ENCODE results near the gene MATCAP1. TPM values are rescaled to one million over a fixed set of nuclear protein-coding genes. Genes with fewer than 3 reads are reported as not detected.

Gene MATCAP1
- polyA plus RNA-seq, 1 donor from 2014 or later: 323 TPM

DNA sequence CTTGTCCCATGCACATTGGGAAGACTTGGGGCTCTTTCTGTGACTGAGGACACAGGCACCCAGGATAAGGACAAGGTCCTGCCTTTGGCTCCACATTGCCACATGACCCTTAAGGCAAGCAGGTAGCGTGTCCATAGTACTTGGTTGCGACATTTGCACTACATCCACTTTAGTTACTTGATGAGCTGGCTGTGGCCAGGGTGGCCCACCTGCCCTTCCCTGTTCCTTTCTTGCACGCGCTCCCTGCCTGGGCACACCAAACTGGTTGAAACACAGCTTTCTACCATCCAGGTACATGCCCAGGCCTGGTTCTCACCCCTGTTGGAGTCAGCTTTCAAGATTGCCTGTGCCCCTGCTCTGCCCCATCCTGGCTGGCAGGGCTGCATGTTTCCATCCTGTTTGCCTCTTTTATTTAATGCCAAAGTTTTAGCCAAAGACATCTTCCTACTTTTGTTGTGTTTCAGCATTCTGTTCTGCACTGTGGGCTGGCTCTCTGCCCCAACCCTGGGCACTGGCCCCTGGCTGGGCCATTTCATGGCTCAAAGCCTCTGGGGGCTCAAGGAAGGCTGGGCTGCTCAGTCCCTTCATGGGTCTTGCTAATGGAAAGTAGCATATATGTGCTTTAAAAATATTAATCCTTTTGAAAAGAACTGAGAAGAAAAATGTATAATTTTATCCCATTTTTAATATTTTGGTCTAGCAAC lies 36.2 kb downstream of the MATCAP1 start:
- Histone ChIP-seq H3K9me2 (ENCODE audit: insufficient read depth, low read length) (no peaks in the 10 kb centered on the region), H3K9ac (ENCODE audit: low read length) (no peak overlapping the region), H3K9me3 (ENCODE audit: low read length) (peaks cover 3% of the 10 kb centered on the region), H2AFZ (ENCODE audit: low read depth, low read length) (no peak overlapping the region), H3K4me2 (ENCODE audit: low read length) (no peak overlapping the region), H3K36me3 (ENCODE audit: insufficient read depth, low read length) (peaks cover 4% of the 10 kb centered on the region), H3K27ac (ENCODE audit: low read length) (no peak overlapping the region), H3K79me2 (replicated peaks; ENCODE audit: insufficient read depth, low read length) (no peaks in the 10 kb centered on the region), H4K20me1 (ENCODE audit: insufficient read depth) (no peaks in the 10 kb centered on the region), H3F3A (ENCODE audit: insufficient read depth, low read length, poor library complexity, severe bottlenecking) (no peaks in the 10 kb centered on the region), H3K4me3 (ENCODE audit: low read length) (no peak overlapping the region), H3K27me3 (ENCODE audit: insufficient read depth, low read depth, low read length) (peaks cover 43% of the 10 kb centered on the region)
- no peak for TF ChIP-seq SMC3 (conservative IDR thresholded peaks at IDR 0.05; ENCODE audit: poor library complexity)
- TF ChIP-seq, protein P1, sequence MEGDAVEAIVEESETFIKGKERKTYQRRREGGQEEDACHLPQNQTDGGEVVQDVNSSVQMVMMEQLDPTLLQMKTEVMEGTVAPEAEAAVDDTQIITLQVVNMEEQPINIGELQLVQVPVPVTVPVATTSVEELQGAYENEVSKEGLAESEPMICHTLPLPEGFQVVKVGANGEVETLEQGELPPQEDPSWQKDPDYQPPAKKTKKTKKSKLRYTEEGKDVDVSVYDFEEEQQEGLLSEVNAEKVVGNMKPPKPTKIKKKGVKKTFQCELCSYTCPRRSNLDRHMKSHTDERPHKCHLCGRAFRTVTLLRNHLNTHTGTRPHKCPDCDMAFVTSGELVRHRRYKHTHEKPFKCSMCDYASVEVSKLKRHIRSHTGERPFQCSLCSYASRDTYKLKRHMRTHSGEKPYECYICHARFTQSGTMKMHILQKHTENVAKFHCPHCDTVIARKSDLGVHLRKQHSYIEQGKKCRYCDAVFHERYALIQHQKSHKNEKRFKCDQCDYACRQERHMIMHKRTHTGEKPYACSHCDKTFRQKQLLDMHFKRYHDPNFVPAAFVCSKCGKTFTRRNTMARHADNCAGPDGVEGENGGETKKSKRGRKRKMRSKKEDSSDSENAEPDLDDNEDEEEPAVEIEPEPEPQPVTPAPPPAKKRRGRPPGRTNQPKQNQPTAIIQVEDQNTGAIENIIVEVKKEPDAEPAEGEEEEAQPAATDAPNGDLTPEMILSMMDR (IDR thresholded peaks at IDR 0.05; ENCODE audit: poor library complexity, severe bottlenecking): no peak
- TF ChIP-seq, protein P2, sequence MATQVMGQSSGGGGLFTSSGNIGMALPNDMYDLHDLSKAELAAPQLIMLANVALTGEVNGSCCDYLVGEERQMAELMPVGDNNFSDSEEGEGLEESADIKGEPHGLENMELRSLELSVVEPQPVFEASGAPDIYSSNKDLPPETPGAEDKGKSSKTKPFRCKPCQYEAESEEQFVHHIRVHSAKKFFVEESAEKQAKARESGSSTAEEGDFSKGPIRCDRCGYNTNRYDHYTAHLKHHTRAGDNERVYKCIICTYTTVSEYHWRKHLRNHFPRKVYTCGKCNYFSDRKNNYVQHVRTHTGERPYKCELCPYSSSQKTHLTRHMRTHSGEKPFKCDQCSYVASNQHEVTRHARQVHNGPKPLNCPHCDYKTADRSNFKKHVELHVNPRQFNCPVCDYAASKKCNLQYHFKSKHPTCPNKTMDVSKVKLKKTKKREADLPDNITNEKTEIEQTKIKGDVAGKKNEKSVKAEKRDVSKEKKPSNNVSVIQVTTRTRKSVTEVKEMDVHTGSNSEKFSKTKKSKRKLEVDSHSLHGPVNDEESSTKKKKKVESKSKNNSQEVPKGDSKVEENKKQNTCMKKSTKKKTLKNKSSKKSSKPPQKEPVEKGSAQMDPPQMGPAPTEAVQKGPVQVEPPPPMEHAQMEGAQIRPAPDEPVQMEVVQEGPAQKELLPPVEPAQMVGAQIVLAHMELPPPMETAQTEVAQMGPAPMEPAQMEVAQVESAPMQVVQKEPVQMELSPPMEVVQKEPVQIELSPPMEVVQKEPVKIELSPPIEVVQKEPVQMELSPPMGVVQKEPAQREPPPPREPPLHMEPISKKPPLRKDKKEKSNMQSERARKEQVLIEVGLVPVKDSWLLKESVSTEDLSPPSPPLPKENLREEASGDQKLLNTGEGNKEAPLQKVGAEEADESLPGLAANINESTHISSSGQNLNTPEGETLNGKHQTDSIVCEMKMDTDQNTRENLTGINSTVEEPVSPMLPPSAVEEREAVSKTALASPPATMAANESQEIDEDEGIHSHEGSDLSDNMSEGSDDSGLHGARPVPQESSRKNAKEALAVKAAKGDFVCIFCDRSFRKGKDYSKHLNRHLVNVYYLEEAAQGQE (IDR thresholded peaks at IDR 0.05; ENCODE audit: borderline replicate concordance): no peak
- no peak for TF ChIP-seq EP300 (conservative IDR thresholded peaks at IDR 0.05; ENCODE audit: poor library complexity, severe bottlenecking)

DNA sequence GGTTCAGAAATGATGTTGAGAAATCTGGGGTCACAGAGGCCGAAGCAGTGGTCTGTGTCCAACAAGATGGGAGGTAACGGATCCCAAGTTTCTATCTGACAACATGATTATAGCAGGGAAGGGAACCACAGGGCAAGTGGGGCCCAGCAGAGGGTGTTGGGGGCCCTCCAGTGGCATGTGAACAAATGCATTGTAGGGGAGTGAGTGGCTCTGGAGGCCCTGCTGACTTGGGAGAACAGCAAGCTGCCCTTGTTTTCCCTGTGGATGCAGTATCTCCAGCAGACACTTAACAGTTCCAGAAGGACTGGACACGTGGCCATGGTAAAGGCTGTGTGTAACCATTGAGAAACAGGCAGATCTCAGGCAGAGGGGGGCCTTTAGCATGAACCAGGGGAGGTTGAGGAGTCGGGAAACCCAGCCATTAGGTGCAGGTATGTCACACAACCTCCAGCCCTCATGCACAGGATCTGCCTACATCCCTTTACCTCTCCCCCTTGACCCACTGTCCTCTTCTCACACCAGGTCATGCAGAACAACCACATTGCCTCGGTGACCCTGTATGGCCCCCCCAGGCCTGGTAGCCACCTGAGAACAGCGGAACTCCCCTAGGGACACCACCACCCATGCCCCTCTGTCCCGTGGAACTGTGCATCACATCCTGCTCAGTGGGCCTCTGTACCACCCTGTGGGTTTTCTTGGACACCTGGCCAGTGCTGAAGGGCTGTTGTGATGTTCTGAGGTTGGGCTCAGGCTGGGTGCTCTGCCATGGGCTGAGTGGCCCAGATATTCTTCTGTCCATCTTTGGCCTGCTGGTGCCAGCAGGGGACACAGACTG lies 37.0 kb downstream of the MATCAP1 start:
- no peak for TF ChIP-seq SMC3 (conservative IDR thresholded peaks at IDR 0.05; ENCODE audit: poor library complexity)
- TF ChIP-seq MXI1 (conservative IDR thresholded peaks at IDR 0.05; ENCODE audit: poor library complexity, severe bottlenecking): no peak
- TF ChIP-seq, protein P2 (IDR thresholded peaks at IDR 0.05; ENCODE audit: borderline replicate concordance): no peak
- TF ChIP-seq TAF1 (IDR thresholded peaks at IDR 0.05; ENCODE audit: low read depth): no peak
- TF ChIP-seq EZH2 (IDR thresholded peaks at IDR 0.05; ENCODE audit: borderline replicate concordance, insufficient read depth, low read length, poor library complexity, severe bottlenecking): no peak
- TF ChIP-seq EP300 (conservative IDR thresholded peaks at IDR 0.05; ENCODE audit: poor library complexity, severe bottlenecking): no peak
- no peak for TF ChIP-seq RAD21 (conservative IDR thresholded peaks at IDR 0.05)
- no peak for TF ChIP-seq POLR2AphosphoS5 (IDR thresholded peaks at IDR 0.05)
- TF ChIP-seq, protein P1 (IDR thresholded peaks at IDR 0.05; ENCODE audit: poor library complexity, severe bottlenecking): no peak
- no peak overlapping the region for H3K27ac ChIP-seq (ENCODE audit: low read length)
- H3K27me3 ChIP-seq (ENCODE audit: insufficient read depth, low read depth, low read length): peaks cover 34% of the 10 kb centered on the region
- no peaks in the 10 kb centered on the region for H3K79me2 ChIP-seq (replicated peaks; ENCODE audit: insufficient read depth, low read length)
- no peaks in the 10 kb centered on the region for H4K20me1 ChIP-seq (ENCODE audit: insufficient read depth)
- no peak overlapping the region for H2AFZ ChIP-seq (ENCODE audit: low read depth, low read length)
- H3K9me3 ChIP-seq (ENCODE audit: low read length): peaks cover 3% of the 10 kb centered on the region
- H3F3A ChIP-seq (ENCODE audit: insufficient read depth, low read length, poor library complexity, severe bottlenecking): no peaks in the 10 kb centered on the region
- no peak overlapping the region for H3K4me2 ChIP-seq (ENCODE audit: low read length)
- H3K4me3 ChIP-seq (ENCODE audit: low read length): no peak overlapping the region
- peaks cover 4% of the 10 kb centered on the region for H3K36me3 ChIP-seq (ENCODE audit: insufficient read depth, low read length)
- H3K9me2 ChIP-seq (ENCODE audit: insufficient read depth, low read length): no peaks in the 10 kb centered on the region
- no peak overlapping the region for H3K9ac ChIP-seq (ENCODE audit: low read length)
